HG02970 (cell line): Measurements from ENCODE around the gene FOXO3.

Experiments used
- ATAC-seq: cut with Tn5 transposase; IDR thresholded peaks from one replicate; pipeline ENCODE4 v1.9.1; 2021; ENCODE audit warnings: mild to moderate bottlenecking, moderate library complexity, moderate number of reproducible peaks; ENCODE audit not compliant: unreplicated experiment, low FRiP score

Gene FOXO3

DNA sequence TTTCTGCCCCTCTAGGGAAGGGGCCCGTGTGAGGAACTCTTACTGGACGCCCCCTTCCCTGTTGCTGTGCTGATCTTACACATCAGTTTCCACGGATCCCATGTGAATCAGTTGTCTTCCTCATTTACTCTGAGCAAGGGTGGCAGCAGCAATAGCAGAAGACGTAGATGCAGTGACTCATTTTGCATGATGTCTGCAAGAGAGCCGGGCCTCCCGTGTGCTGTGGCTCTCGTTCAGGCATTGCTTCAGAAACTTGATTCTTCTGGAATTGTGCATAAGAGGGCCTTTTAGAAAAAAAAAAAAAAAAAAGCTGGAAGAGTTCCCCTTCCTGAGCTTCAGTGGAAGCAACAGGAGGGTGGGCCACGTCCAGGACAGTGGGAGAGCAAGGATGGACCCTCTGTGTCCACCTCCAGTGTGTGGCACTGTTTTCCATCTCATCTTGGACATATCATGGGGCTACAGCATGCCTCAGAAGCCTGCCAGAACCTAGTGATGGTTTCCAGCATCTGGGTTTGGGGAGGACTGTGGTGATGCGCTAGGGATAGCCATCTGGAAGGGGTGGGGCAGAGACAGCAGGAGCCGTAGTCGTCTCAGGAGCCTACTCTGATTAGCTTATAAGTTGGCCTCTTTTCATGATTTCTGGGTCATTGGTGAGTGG lies 62.1 kb downstream of the FOXO3 start:
- ATAC-seq, result no peak

- ATAC-seq, result no peak
Measured at GRCh38 chr6:108623995-108624394, 63.3 kb downstream of the FOXO3 start.

- no peak for ATAC-seq
Measured at GRCh38 chr6:108625581-108625980, 64.9 kb downstream of the FOXO3 start.

GRCh38 chr6:108626777-108627176 lies 66.1 kb downstream of the FOXO3 start:
- no peak for ATAC-seq

- no peak for ATAC-seq
Measured at GRCh38 chr6:108627692-108628550, 67.2 kb downstream of the FOXO3 start.

- ATAC-seq, result no peak
Measured at GRCh38 chr6:108630050-108630714, 69.5 kb downstream of the FOXO3 start.

DNA sequence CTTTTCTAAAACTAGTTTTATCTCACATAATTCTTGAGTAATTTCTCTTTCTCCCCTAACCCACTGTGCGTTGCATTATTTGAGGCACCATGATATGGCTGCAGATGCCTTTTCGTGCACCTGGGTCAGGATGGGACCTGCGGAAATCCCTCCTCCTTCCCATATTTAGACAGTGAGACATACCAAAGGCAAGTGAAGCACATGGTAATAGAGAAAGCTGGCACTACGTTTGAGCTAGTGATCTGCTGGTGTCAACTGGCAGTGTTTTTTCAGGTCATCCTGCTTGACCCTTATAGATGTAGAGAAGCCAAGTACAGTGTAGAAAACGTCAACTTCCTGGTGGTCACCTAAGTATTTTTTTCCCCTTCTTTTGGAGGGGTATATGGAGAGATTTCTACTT lies 71.7 kb downstream of the FOXO3 start:
- no peak for ATAC-seq

DNA sequence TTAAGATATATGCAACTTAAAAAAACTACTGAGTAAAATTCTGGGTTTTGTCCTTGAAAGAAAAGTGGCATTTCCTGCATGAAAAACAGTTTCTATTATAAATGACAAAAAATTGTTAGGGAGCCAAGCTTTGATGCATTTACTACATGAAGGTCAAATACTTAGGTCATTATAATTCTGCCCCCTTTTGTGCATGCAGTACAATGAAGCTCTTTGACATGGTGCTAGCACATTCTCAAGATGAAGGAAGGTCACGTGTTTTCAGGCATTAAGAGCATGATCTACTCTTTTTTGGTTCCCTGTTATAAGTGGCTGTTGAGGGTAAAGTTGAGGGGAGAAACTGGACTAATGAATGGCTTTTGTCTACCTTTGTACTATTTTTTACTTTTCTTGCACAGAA lies 72.7 kb downstream of the FOXO3 start:
- no peak for ATAC-seq

DNA sequence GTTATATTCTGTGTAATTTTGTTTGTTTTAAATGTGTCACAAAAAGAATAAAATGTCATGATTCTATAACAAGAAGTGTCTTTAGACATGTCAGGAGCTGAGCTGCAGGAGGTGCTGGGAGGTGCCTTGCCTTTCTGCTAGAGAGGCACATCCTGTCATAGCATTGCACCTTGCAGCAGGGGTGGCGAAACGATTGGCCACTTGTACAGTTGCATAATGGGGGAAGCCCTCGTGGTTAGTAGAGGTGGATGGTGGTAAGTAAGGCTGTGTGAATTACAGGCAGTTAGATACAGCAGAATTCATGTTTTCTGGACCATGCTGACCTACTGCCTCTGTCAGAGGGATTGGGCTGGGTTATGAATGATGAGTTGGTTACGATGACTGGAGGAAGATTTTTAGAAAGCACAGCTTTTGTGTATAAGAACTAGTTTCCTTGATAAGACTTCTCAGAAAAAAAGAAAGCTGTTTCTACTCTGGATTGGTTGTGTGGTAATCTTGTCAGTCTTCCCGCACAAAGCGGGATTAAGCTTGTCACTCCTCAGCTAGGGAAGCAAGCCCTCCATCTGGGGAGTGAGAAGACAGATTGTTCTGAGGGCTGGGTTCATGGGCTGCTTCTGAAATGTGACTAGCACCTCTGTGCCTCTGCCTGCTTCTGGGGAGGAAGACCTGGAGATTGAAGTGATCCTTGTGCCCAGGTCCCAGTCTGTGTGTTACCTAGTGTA lies 74.9 kb downstream of the FOXO3 start:
- ATAC-seq, result no peak

DNA sequence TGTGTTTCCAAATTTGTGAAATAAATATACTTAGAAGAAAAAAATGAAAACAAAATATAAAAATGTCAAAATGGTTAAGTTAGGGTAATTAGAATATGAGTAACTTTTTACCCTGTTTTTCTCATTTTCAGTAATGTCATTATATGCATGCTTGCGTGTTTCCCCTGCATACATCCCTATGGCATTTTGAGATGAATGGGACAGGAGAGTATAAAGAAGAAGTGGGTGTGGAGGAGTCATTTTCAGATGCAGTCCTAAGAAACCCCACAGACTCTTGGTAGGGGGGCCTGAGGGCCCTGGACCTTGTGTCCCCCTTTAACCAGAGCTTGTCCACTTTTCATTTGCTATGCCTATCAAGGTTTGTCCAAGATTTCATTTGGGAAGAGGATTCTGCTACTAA lies 77.2 kb downstream of the FOXO3 start:
- no peak for ATAC-seq

DNA sequence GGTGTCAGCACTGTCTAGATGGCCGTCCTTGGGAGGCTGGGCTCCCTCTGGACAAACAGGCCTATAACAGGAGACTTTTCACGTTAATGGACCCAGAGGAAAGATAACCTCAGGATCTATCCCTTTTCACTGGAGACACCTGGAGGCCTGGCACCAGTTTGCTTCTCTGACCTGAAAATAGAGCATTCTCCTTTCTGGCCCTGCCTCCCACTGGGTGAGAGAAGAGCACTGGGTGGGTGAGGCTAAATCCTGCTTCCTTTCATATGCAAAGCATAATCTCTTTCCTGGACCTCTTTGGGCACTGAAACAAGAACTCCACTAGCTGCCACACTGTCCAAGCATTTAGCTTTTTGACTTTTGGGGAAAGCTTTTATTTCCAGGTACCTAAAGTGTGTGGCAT lies 78.3 kb downstream of the FOXO3 start:
- ATAC-seq, result no peak

- ATAC-seq, result no peak
Measured at GRCh38 chr6:108640104-108640503, 79.4 kb downstream of the FOXO3 start.

DNA sequence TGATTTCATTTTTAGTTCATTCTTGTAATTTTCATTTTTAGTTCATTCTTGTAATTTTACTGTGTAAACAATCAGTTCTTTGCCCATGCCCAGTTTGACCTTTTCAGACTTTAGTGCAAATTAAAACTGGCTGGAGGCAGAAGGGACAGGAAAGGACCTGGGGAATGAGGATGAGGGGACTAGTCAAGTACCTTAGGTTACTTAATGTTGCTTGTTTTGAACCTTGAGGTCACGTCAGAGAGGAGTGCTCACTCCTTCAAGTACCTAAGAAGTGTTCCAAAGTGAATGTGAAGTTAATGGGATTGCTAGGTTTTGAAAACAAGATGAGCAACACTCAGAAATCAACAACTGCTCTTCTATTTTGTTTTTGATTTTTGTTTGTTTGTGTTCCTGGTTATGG lies 82.5 kb downstream of the FOXO3 start:
- ATAC-seq, result no peak

- no peak for ATAC-seq
Measured at GRCh38 chr6:108644252-108644651, 83.5 kb downstream of the FOXO3 start.

- ATAC-seq, result no peak
Measured at GRCh38 chr6:108648191-108648590, 87.5 kb downstream of the FOXO3 start.

- no peak for ATAC-seq
Measured at GRCh38 chr6:108650325-108650724, 89.6 kb downstream of the FOXO3 start.

- ATAC-seq, result no peak
Measured at GRCh38 chr6:108650781-108651180, 90.1 kb downstream of the FOXO3 start.

GRCh38 chr6:108651340-108652227 lies 90.9 kb downstream of the FOXO3 start:
- no peak for ATAC-seq

- ATAC-seq, result no peak
Measured at GRCh38 chr6:108652375-108652774, 91.7 kb downstream of the FOXO3 start.

DNA sequence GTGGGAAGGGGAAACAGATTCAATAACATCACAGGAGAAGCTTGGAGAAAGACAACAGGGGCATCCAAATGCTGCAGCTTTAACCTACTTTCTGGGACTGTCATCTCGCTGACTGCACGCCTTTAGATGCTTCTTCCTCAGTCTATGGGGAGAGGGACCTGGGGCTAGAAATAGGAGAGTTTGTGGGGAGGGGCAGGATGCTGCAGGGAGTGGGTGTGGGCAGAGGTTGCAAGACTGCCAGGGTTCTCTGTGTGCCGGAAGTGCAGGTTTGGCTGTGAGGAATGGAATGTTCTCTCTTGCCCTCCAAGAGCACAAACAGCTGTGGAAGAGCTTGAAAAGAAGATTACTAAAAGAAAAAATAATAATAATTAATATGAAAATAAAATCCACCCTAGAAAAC lies 93.2 kb downstream of the FOXO3 start:
- no peak for ATAC-seq
